Measurements from ENCODE around the gene ILDR2. TPM values are rescaled to one million over a fixed set of nuclear protein-coding genes. Genes with fewer than 3 reads are reported as not detected.

Gene ILDR2
- total RNA-seq, 1 donor from 2014 or later = 7.8 TPM

DNA sequence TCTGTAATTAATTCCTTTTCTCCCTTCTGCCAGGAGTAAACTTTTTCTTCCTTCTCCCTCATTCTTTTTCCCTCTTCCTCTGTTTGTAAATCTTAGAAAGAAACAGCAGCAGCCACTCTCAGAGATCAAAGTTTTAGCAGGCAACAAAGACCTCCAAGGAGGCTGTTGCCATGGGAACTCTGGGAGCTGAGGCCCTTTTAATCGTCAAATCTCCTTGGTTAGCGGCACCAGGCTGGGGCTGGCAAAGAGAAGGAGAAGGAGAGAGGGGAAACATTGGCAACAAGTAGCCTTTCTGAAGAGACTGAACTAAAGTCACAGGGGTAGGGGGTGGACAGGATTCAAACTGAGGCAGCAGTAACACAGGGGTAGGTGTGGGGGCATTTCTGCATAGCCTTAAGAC is 25.2 kb downstream of the ILDR2 start:
- FAIRE-seq (no peak), DNase-seq (ENCODE audit: low read depth) (no peak)
- Mint-ChIP-seq H3K9me3 (ENCODE audit: unreplicated experiment) (no peaks in the 10 kb centered on the region), H3K36me3 (ENCODE audit: low read depth, unreplicated experiment) (no peaks in the 10 kb centered on the region), H3K4me3 (ENCODE audit: unreplicated experiment) (no peak overlapping the region), H3K27ac (ENCODE audit: unreplicated experiment) (no peak overlapping the region), H3K27me3 (ENCODE audit: low read depth, unreplicated experiment) (no peaks in the 10 kb centered on the region), H3K4me1 (ENCODE audit: low read depth, unreplicated experiment) (peaks cover 65% of the 10 kb centered on the region)
- peaks cover 32% of the 10 kb centered on the region for H3K27me3 ChIP-seq (ENCODE audit: insufficient read depth, low read length)
- TF ChIP-seq, protein P1, sequence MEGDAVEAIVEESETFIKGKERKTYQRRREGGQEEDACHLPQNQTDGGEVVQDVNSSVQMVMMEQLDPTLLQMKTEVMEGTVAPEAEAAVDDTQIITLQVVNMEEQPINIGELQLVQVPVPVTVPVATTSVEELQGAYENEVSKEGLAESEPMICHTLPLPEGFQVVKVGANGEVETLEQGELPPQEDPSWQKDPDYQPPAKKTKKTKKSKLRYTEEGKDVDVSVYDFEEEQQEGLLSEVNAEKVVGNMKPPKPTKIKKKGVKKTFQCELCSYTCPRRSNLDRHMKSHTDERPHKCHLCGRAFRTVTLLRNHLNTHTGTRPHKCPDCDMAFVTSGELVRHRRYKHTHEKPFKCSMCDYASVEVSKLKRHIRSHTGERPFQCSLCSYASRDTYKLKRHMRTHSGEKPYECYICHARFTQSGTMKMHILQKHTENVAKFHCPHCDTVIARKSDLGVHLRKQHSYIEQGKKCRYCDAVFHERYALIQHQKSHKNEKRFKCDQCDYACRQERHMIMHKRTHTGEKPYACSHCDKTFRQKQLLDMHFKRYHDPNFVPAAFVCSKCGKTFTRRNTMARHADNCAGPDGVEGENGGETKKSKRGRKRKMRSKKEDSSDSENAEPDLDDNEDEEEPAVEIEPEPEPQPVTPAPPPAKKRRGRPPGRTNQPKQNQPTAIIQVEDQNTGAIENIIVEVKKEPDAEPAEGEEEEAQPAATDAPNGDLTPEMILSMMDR (IDR thresholded peaks at IDR 0.05; ENCODE audit: insufficient read depth, low read depth, low read length) = no peak
- TF ChIP-seq EZH2 (IDR thresholded peaks at IDR 0.05; ENCODE audit: insufficient read depth, low read length) = no peak
- H4K20me1 ChIP-seq (ENCODE audit: insufficient read depth, low read length) = no peaks in the 10 kb centered on the region
- no peak overlapping the region for H2AFZ ChIP-seq (ENCODE audit: low read depth, low read length)
- no peaks in the 10 kb centered on the region for H3K79me2 ChIP-seq (ENCODE audit: insufficient read depth, low read length)
- H3K4me1 ChIP-seq (ENCODE audit: insufficient read depth, low read length) = peaks cover 34% of the 10 kb centered on the region
- H3K4me2 ChIP-seq (ENCODE audit: low read length) = no peak overlapping the region
- H3K36me3 ChIP-seq (ENCODE audit: insufficient read depth, low read length) = no peaks in the 10 kb centered on the region
- H3K9ac ChIP-seq (ENCODE audit: low read length) = no peak overlapping the region
- H3K9me3 ChIP-seq (ENCODE audit: insufficient read depth, low read depth, low read length) = no peaks in the 10 kb centered on the region
- H3K4me3 ChIP-seq (ENCODE audit: insufficient read depth, low read depth, low read length) = no peak overlapping the region
- H3K27ac ChIP-seq (ENCODE audit: low read depth, low read length) = no peak overlapping the region

DNA sequence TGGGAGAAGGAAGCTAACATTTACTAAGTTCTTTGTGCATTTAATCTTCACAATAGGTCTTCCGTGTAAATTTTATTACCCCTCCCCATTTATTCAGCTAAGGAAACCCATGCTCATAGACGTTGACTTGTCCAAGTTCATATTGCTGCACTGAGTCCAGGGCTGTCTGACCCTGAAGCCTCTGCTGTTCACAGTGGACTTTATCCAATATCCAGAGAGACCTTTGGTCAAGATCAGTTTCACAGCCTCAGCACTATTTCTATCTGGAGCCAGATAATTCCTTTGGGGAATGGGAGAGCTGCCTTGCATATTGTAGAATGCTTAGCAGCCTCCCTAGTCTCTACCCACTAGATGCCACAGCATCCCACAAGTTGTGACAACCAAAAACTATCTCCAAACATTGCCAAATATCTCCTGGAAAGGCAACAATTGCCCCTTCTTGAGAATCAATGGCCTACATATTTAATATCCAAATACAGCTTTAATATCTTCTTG is 26.4 kb downstream of the ILDR2 start:
- Mint-ChIP-seq H3K4me1 (ENCODE audit: low read depth, unreplicated experiment) (peaks cover 77% of the 10 kb centered on the region), H3K27me3 (ENCODE audit: low read depth, unreplicated experiment) (no peaks in the 10 kb centered on the region), H3K4me3 (ENCODE audit: unreplicated experiment) (no peak overlapping the region), H3K9me3 (ENCODE audit: unreplicated experiment) (no peaks in the 10 kb centered on the region), H3K36me3 (ENCODE audit: low read depth, unreplicated experiment) (no peaks in the 10 kb centered on the region), H3K27ac (ENCODE audit: unreplicated experiment) (no peak overlapping the region)
- TF ChIP-seq, protein P1 (IDR thresholded peaks at IDR 0.05; ENCODE audit: insufficient read depth, low read depth, low read length) = no peak
- TF ChIP-seq EZH2 (IDR thresholded peaks at IDR 0.05; ENCODE audit: insufficient read depth, low read length) = no peak
- FAIRE-seq (no peak), DNase-seq (ENCODE audit: low read depth) (no peak)
- no peaks in the 10 kb centered on the region for H3K79me2 ChIP-seq (ENCODE audit: insufficient read depth, low read length)
- peaks cover 32% of the 10 kb centered on the region for H3K27me3 ChIP-seq (ENCODE audit: insufficient read depth, low read length)
- no peaks in the 10 kb centered on the region for H4K20me1 ChIP-seq (ENCODE audit: insufficient read depth, low read length)
- H3K9ac ChIP-seq (ENCODE audit: low read length) = no peak overlapping the region
- H3K27ac ChIP-seq (ENCODE audit: low read depth, low read length) = no peak overlapping the region
- no peaks in the 10 kb centered on the region for H3K9me3 ChIP-seq (ENCODE audit: insufficient read depth, low read depth, low read length)
- H3K4me3 ChIP-seq (ENCODE audit: insufficient read depth, low read depth, low read length) = no peak overlapping the region
- no peak overlapping the region for H3K4me2 ChIP-seq (ENCODE audit: low read length)
- H3K4me1 ChIP-seq (ENCODE audit: insufficient read depth, low read length) = peaks cover 46% of the 10 kb centered on the region
- H3K36me3 ChIP-seq (ENCODE audit: insufficient read depth, low read length) = no peaks in the 10 kb centered on the region
- H2AFZ ChIP-seq (ENCODE audit: low read depth, low read length) = no peak overlapping the region

DNA sequence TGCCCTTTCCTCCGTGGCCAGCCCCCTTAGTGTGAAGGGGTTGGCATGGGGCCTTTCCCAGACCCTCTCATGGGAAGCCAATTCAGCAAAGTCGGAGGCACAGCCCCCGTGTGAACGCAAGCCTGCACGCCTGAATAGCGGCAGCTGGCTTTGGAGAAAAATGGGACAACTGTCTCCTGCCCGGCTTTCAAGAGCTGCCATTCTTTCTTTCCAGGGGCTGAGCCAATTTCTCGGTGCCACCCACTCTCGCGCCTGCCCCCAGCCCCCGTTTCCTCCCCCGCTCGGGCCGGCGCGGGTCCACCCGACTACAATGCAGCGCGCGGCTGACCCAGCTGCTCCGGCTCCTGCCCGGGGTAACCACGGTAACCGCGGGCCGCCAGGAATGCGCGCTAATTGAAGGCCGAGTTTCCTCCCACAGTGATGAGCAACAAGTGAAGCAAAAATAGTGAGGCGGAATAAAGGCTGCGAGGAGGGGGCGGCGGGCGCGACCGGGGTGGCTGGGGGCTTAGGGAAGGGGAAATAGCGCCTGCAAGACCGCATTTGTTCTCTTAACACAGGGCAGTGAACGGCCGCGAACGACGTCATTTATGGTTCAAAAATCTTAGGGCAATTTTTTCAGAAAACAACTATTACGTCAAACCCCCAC is 27.8 kb downstream of the ILDR2 start:
- H3K79me2 ChIP-seq (ENCODE audit: insufficient read depth, low read length) = no peaks in the 10 kb centered on the region
- H3K4me3 Mint-ChIP-seq (ENCODE audit: unreplicated experiment) = peak overlapping the region; percentile 50
- peak; percentile 33 for TF ChIP-seq EZH2 (IDR thresholded peaks at IDR 0.05; ENCODE audit: insufficient read depth, low read length)
- TF ChIP-seq, protein P1 (IDR thresholded peaks at IDR 0.05; ENCODE audit: insufficient read depth, low read depth, low read length) = no peak
- peaks cover 71% of the 10 kb centered on the region for H3K4me1 Mint-ChIP-seq (ENCODE audit: low read depth, unreplicated experiment)
- DNase-seq (ENCODE audit: low read depth) (peak; percentile 77), FAIRE-seq (no peak)
- peak overlapping the region; percentile 83 for H3K4me2 ChIP-seq (ENCODE audit: low read length)
- H3K9me3 Mint-ChIP-seq (ENCODE audit: unreplicated experiment) = no peaks in the 10 kb centered on the region
- H3K4me3 ChIP-seq (ENCODE audit: insufficient read depth, low read depth, low read length) = peak overlapping the region; percentile 26
- H3K27ac Mint-ChIP-seq (ENCODE audit: unreplicated experiment) = no peak overlapping the region
- peak overlapping the region; percentile 35 for H3K9ac ChIP-seq (ENCODE audit: low read length)
- no peak overlapping the region for H3K27ac ChIP-seq (ENCODE audit: low read depth, low read length)
- no peaks in the 10 kb centered on the region for H3K36me3 Mint-ChIP-seq (ENCODE audit: low read depth, unreplicated experiment)
- peak overlapping the region; percentile 59 for H2AFZ ChIP-seq (ENCODE audit: low read depth, low read length)
- no peaks in the 10 kb centered on the region for H3K9me3 ChIP-seq (ENCODE audit: insufficient read depth, low read depth, low read length)
- no peaks in the 10 kb centered on the region for H3K27me3 Mint-ChIP-seq (ENCODE audit: low read depth, unreplicated experiment)
- peaks cover 44% of the 10 kb centered on the region for H3K4me1 ChIP-seq (ENCODE audit: insufficient read depth, low read length)
- H3K36me3 ChIP-seq (ENCODE audit: insufficient read depth, low read length) = no peaks in the 10 kb centered on the region
- peaks cover 32% of the 10 kb centered on the region for H3K27me3 ChIP-seq (ENCODE audit: insufficient read depth, low read length)
- H4K20me1 ChIP-seq (ENCODE audit: insufficient read depth, low read length) = no peaks in the 10 kb centered on the region
